GM13977 (cell line): ENCODE measurements around the gene EFNA3.

Experiments used
- DNase-seq: peaks from one replicate; pipeline ENCODE4 v3.0.0; 2012; ENCODE audit warnings: low spot score
- CTCF ChIP-seq: IDR thresholded peaks from 2 replicates; pipeline ENCODE4 v1.5.1; 2012; ENCODE audit warnings: mild to moderate bottlenecking, control low read depth; ENCODE audit not compliant: insufficient read depth; ENCODE audit errors: extremely low read depth, missing control alignments
- in situ Hi-C: fragments of 300-500 bp; cut with MboI; formaldehyde crosslinking; loops from one replicate; pipeline ENCODE4 v1.12.0; 2022; ENCODE audit warnings: low sequenced_read_pairs, low pct_unique_long_range_greater_than_20kb, mixed read lengths, inconsistent platforms; ENCODE audit not compliant: unreplicated experiment

Gene EFNA3

GRCh38 chr1:155078469-155079209, at the start of gene EFNA3:
Gene EFNA3 (plus strand): TSS chr1:155078837. CDS start chr1:155078942, 105 bp downstream.
- peak; percentile 92 for DNase-seq
- in situ Hi-C loops = no loop called here

GRCh38 chr1:155029513-155030242, 49.0 kb upstream of the EFNA3 start:
- DNase-seq = no peak
- in situ Hi-C loops = no loop called here
- no peak for TF ChIP-seq CTCF

More at GRCh38 chr1:155078469-155079209, at the start of gene EFNA3:
- no peak for TF ChIP-seq CTCF

GRCh38 chr1:155030243-155030795, 48.3 kb upstream of the EFNA3 start:
- no peak for DNase-seq
- no peak for TF ChIP-seq CTCF
- in situ Hi-C loops = no loop called here

- TF ChIP-seq CTCF = no peak
- no peak for DNase-seq
- in situ Hi-C loops = no loop called here
Observed at GRCh38 chr1:155030899-155031298, 47.7 kb upstream of the EFNA3 start.

GRCh38 chr1:155032886-155033285, 45.8 kb upstream of the EFNA3 start:
- TF ChIP-seq CTCF = no peak
- in situ Hi-C loops = no loop called here

GRCh38 chr1:155033524-155033923, 45.1 kb upstream of the EFNA3 start, which contains the start of the genes DCST1 and DCST2:
Gene DCST1 (plus strand): TSS chr1:155033824. CDS start chr1:155034037, 213 bp downstream.
Gene DCST2 (minus strand): TSS chr1:155033781. CDS start chr1:155033701, 80 bp downstream.
- TF ChIP-seq CTCF = no peak
- no peak for DNase-seq
- in situ Hi-C loops = no loop called here

More at GRCh38 chr1:155032886-155033285, 45.8 kb upstream of the EFNA3 start:
- no peak for DNase-seq
